ENCODE data around the gene PDXP.

GRCh38 chr22:37647928-37648327 is 10.6 kb upstream of the PDXP start:
- TF ChIP-seq POLR2A (IDR thresholded peaks at IDR 0.05) = no peak
- TF ChIP-seq CTCF (IDR thresholded peaks at IDR 0.05) = no peak
- TF ChIP-seq POLR2AphosphoS5 (IDR thresholded peaks at IDR 0.05) = no peak
- TF ChIP-seq EP300 (IDR thresholded peaks at IDR 0.05) = no peak

All from sigmoid colon (tissue), 4 donors.